ENCODE measurements around the gene TMEM150B.

- TF ChIP-seq POLR2A (IDR thresholded peaks at IDR 0.05; ENCODE audit: low read length): no peak
- no peak for TF ChIP-seq GATA1 (IDR thresholded peaks at IDR 0.05; ENCODE audit: low read depth, low read length)
Measured at GRCh38 chr19:55265723-55266386, 59.3 kb downstream of the TMEM150B start.
